OCI-LY7 (cell line): ENCODE results near the gene ARRB1. TPM values are rescaled to one million over a fixed set of nuclear protein-coding genes. Genes with fewer than 3 reads are reported as not detected.

ENCODE experiments used
- BruUV-seq: library from RNA; stranded (reverse); fragments of 400-500 nt; replicated peaks from 2 replicates; lab custom pipeline; 2021; lab: Mats Ljungman, UMichigan
- CTCF ChIA-PET: fragments of 300-600 bp; sonication (Branson Sonifier 250); formaldehyde crosslinking; loops from one replicate; lab custom pipeline; 2022; ENCODE audit warnings: antibody characterized with exemption; ENCODE audit not compliant: unreplicated experiment; lab: Charles Lee
- POLR2A ChIA-PET: fragments of 300-600 bp; sonication (Branson Sonifier 250); formaldehyde crosslinking; loops from one replicate; lab custom pipeline; 2022; ENCODE audit warnings: antibody characterized with exemption; lab: Charles Lee
- DNase-seq: peaks from one replicate; pipeline ENCODE4 v3.0.0-alpha.2; 2015; ENCODE audit warnings: low spot score
- H2AFZ ChIP-seq: fragments of 200-600 bp; sonication (generic), shearing (Covaris generic); 2 replicates; pipeline ENCODE4 v1.6.1; 2014; ENCODE audit warnings: mild to moderate bottlenecking, antibody characterized with exemption, low read length, moderate library complexity
- H3K27ac ChIP-seq: fragments of 200-600 bp; sonication (generic); 2 replicates; pipeline ENCODE4 v1.5.1; 2014; ENCODE audit warnings: mixed run types, low read depth, mild to moderate bottlenecking, moderate library complexity, low read length, inconsistent platforms; ENCODE audit not compliant: poor library complexity, severe bottlenecking
- H3K36me3 ChIP-seq: fragments of 200-600 bp; sonication (generic); 2 replicates; pipeline ENCODE4 v1.6.1; 2014; ENCODE audit warnings: mild to moderate bottlenecking, antibody characterized with exemption, low read length, moderate library complexity, mixed read lengths; ENCODE audit not compliant: insufficient read depth
- H3K4me1 ChIP-seq: fragments of 200-600 bp; sonication (generic); 2 replicates; pipeline ENCODE4 v1.5.1; 2014; ENCODE audit warnings: mild to moderate bottlenecking, low read length; ENCODE audit not compliant: insufficient read depth, poor library complexity, severe bottlenecking
- H3K4me2 ChIP-seq: fragments of 200-600 bp; sonication (generic); 2 replicates; pipeline ENCODE4 v1.6.1; 2014; ENCODE audit warnings: mild to moderate bottlenecking, low read length
- H3K4me3 ChIP-seq: fragments of 200-600 bp; sonication (generic); 2 replicates; pipeline ENCODE4 v1.5.1; 2014; ENCODE audit warnings: mild to moderate bottlenecking, low read depth, low read length; ENCODE audit not compliant: poor library complexity, severe bottlenecking
- H3K79me2 ChIP-seq: fragments of 200-600 bp; sonication (generic); 2 replicates; pipeline ENCODE4 v1.6.1; 2016; ENCODE audit warnings: low read depth, mild to moderate bottlenecking, low read length, moderate library complexity, mixed read lengths; ENCODE audit not compliant: insufficient read depth
- H3K9me2 ChIP-seq: fragments of 200-600 bp; sonication (generic); 2 replicates; pipeline ENCODE4 v1.6.1; 2016; ENCODE audit warnings: mild to moderate bottlenecking, low read length, mixed read lengths; ENCODE audit not compliant: insufficient read depth
- H3K9me3 ChIP-seq: fragments of 200-600 bp; sonication (generic); 2 replicates; pipeline ENCODE4 v1.6.1; 2014; ENCODE audit warnings: mild to moderate bottlenecking, mixed run types, low read length, mixed read lengths
- H4K20me1 ChIP-seq: fragments of 200-600 bp; sonication (generic); 2 replicates; pipeline ENCODE4 v1.6.1; 2014; ENCODE audit warnings: mild to moderate bottlenecking, antibody characterized with exemption, low read length, moderate library complexity, mixed read lengths; ENCODE audit not compliant: insufficient read depth
- CTCF ChIP-seq: fragments of 200-600 bp; sonication (generic); conservative IDR thresholded peaks from 2 replicates; pipeline ENCODE4 v1.5.1; 2014; ENCODE audit warnings: mild to moderate bottlenecking, antibody characterized with exemption, low read length, moderate library complexity, mixed read lengths
- EZH2phosphoT487 ChIP-seq: fragments of 200-600 bp; sonication (generic); IDR thresholded peaks from 2 replicates; pipeline ENCODE4 v1.6.1; 2018; ENCODE audit warnings: low read depth, borderline replicate concordance, mild to moderate bottlenecking, mixed run types, antibody characterized with exemption, low read length, moderate library complexity, mixed read lengths
- intact Hi-C: fragments of 100-400 bp; cut with micrococcal nuclease; formaldehyde crosslinking; loops from one replicate; pipeline ENCODE4 v1.10.0; 2022; ENCODE audit not compliant: unreplicated experiment
- total RNA-seq, 2 experiments: library from RNA; depleted of rRNA in 1 of 2; stranded (reverse); fragments of >200 nt in 1 of 2; shearing (Covaris generic) in 1 of 2; gene quantifications; 2 replicates each; pipeline ENCODE4 v1.2.3, GENCODE V29; 2014 to 2022

ARRB1 gene
- total RNA-seq, 2 experiments from 2014 or later = not detected

- no peak overlapping the region for H2AFZ ChIP-seq
- no peaks in the 10 kb centered on the region for H3K9me3 ChIP-seq
- H3K4me2 ChIP-seq = no peak overlapping the region
- no peaks in the 10 kb centered on the region for H3K36me3 ChIP-seq
- no peak overlapping the region for H3K27ac ChIP-seq
- no peaks in the 10 kb centered on the region for H3K79me2 ChIP-seq
- no TSS peak for BruUV-seq
- no peak for TF ChIP-seq EZH2phosphoT487
- TF ChIP-seq CTCF = no peak
- no peaks in the 10 kb centered on the region for H3K9me2 ChIP-seq
- no peaks in the 10 kb centered on the region for H4K20me1 ChIP-seq
- POLR2A ChIA-PET = interaction anchor here (0.6 to 1.7 kb wide), 2 partner anchors 10 to 55 kb away, joined by 3 read pairs; no protein-coding TSS in a partner anchor
- H3K4me3 ChIP-seq = no peak overlapping the region
- no peaks in the 10 kb centered on the region for H3K4me1 ChIP-seq
- CTCF ChIA-PET = no interaction called here
- intact Hi-C loops = no loop called here
- DNase-seq = no peak
These were observed 44.4 kb downstream of the ARRB1 start for GRCh38 chr11:75307058-75307457.

GRCh38 chr11:75306529-75306928 lies 44.9 kb downstream of the ARRB1 start:
- Histone ChIP-seq H3K27ac (no peak overlapping the region), H2AFZ (no peak overlapping the region), H3K4me3 (no peak overlapping the region), H3K4me2 (no peak overlapping the region), H3K4me1 (no peaks in the 10 kb centered on the region), H3K9me3 (no peaks in the 10 kb centered on the region), H3K36me3 (no peaks in the 10 kb centered on the region), H4K20me1 (no peaks in the 10 kb centered on the region), H3K9me2 (no peaks in the 10 kb centered on the region), H3K79me2 (no peaks in the 10 kb centered on the region)
- TF ChIP-seq EZH2phosphoT487 = no peak
- no peak for TF ChIP-seq CTCF
- no peak for DNase-seq
- POLR2A ChIA-PET = no interaction called here
- CTCF ChIA-PET = no interaction called here
- BruUV-seq = no TSS peak
- intact Hi-C loops = no loop called here

GRCh38 chr11:75305993-75306392 lies 45.5 kb downstream of the ARRB1 start:
- Histone ChIP-seq H2AFZ (no peak overlapping the region), H3K36me3 (no peaks in the 10 kb centered on the region), H3K4me2 (no peak overlapping the region), H3K4me1 (no peaks in the 10 kb centered on the region), H3K9me2 (no peaks in the 10 kb centered on the region), H3K4me3 (no peak overlapping the region), H3K9me3 (no peaks in the 10 kb centered on the region), H4K20me1 (no peaks in the 10 kb centered on the region), H3K79me2 (no peaks in the 10 kb centered on the region), H3K27ac (no peak overlapping the region)
- DNase-seq = no peak
- ChIA-PET POLR2A (no interaction called here), CTCF (no interaction called here)
- intact Hi-C loops = no loop called here
- TF ChIP-seq CTCF (no peak), EZH2phosphoT487 (no peak)
- no TSS peak for BruUV-seq
